WTC11 (cell line): ENCODE data around the gene PDLIM5. TPM values are rescaled to one million over a fixed set of nuclear protein-coding genes. Genes with fewer than 3 reads are reported as not detected.

Source experiments
- ATAC-seq: fragments of 200-7000 bp; cut with Tn5 transposase; 2 replicates; pipeline ENCODE4 v1.10.0; 2021; ENCODE audit warnings: mild to moderate bottlenecking, moderate library complexity
- CTCF ChIA-PET: fragments of 300-600 bp; sonication (Branson Sonifier 250); formaldehyde crosslinking; loops from one replicate; lab custom pipeline; 2021; ENCODE audit warnings: antibody characterized with exemption; lab: Charles Lee
- POLR2A ChIA-PET: fragments of 350-600 bp; sonication (Branson Sonifier 250); formaldehyde crosslinking; loops from one replicate; lab custom pipeline; 2021; ENCODE audit warnings: antibody characterized with exemption; lab: Charles Lee
- DNase-seq: peaks from one replicate; pipeline ENCODE4 v3.0.0; 2021; ENCODE audit warnings: low spot score
- H3K27ac Mint-ChIP-seq: 2 replicates; pipeline ENCODE4 v1.8.0; 2021; ENCODE audit warnings: mixed read lengths
- H3K27me3 Mint-ChIP-seq: 2 replicates; pipeline ENCODE4 v1.8.0; 2021; ENCODE audit warnings: low read depth, mild to moderate bottlenecking, moderate library complexity, mixed read lengths
- H3K36me3 Mint-ChIP-seq: 2 replicates; pipeline ENCODE4 v1.8.0; 2021; ENCODE audit warnings: mixed read lengths
- H3K4me1 Mint-ChIP-seq: 2 replicates; pipeline ENCODE4 v1.8.0; 2022; ENCODE audit warnings: mixed read lengths
- H3K4me3 Mint-ChIP-seq: 2 replicates; pipeline ENCODE4 v1.8.0; 2021; ENCODE audit warnings: mild to moderate bottlenecking, moderate library complexity, mixed read lengths
- H3K9me3 Mint-ChIP-seq: 2 replicates; pipeline ENCODE4 v1.8.0; 2021; ENCODE audit warnings: mixed read lengths
- ARID4B ChIP-seq: sonication (generic); formaldehyde crosslinking; IDR thresholded peaks from 2 replicates; pipeline ENCODE4 v1.8.0; 2023; ENCODE audit warnings: missing genetic modification reagents, mild to moderate bottlenecking, borderline replicate concordance
- ATF1 ChIP-seq: sonication (generic); formaldehyde crosslinking; IDR thresholded peaks from 2 replicates; pipeline ENCODE4 v1.8.1; 2023; ENCODE audit warnings: mild to moderate bottlenecking, moderate library complexity, missing genetic modification reagents
- ATF3 ChIP-seq: sonication (generic); formaldehyde crosslinking; conservative IDR thresholded peaks from 2 replicates; pipeline ENCODE4 v1.8.1; 2022; ENCODE audit warnings: mild to moderate bottlenecking, missing genetic modification reagents
- EMX1 ChIP-seq: fragments of 250-450 bp; sonication (Bioruptor Pico); IDR thresholded peaks from 2 replicates; pipeline ENCODE4 v1.8.0; 2021; ENCODE audit warnings: mild to moderate bottlenecking
- ESRRA ChIP-seq: sonication (generic); formaldehyde crosslinking; IDR thresholded peaks from 2 replicates; pipeline ENCODE4 v1.8.1; 2022; ENCODE audit warnings: mild to moderate bottlenecking, missing genetic modification reagents, borderline replicate concordance
- GTF2I ChIP-seq: fragments of 250-450 bp; sonication (Bioruptor Pico); conservative IDR thresholded peaks from 2 replicates; pipeline ENCODE4 v1.4.0; 2021; ENCODE audit warnings: mild to moderate bottlenecking
- IRF1 ChIP-seq: sonication (generic); formaldehyde crosslinking; IDR thresholded peaks from 2 replicates; pipeline ENCODE4 v1.8.0; 2023; ENCODE audit warnings: missing genetic modification reagents
- JUN ChIP-seq: sonication (generic); formaldehyde crosslinking; IDR thresholded peaks from 2 replicates; pipeline ENCODE4 v1.8.0; 2023; ENCODE audit warnings: mild to moderate bottlenecking, missing genetic modification reagents
- KAT7 ChIP-seq: sonication (generic); formaldehyde crosslinking; IDR thresholded peaks from 2 replicates; pipeline ENCODE4 v1.8.1; 2023; ENCODE audit warnings: missing genetic modification reagents, mild to moderate bottlenecking, borderline replicate concordance
- NFYB ChIP-seq: sonication (generic); formaldehyde crosslinking; conservative IDR thresholded peaks from 2 replicates; pipeline ENCODE4 v1.8.0; 2022; ENCODE audit warnings: low read depth, missing genetic modification reagents
- RELA ChIP-seq: sonication (generic); formaldehyde crosslinking; IDR thresholded peaks from 2 replicates; pipeline ENCODE4 v1.8.1; 2022; ENCODE audit warnings: missing genetic modification reagents, mild to moderate bottlenecking, borderline replicate concordance
- SP1 ChIP-seq: sonication (generic); formaldehyde crosslinking; conservative IDR thresholded peaks from 2 replicates; pipeline ENCODE4 v1.8.1; 2022; ENCODE audit warnings: missing genetic modification reagents
- TEAD1 ChIP-seq: sonication (generic); formaldehyde crosslinking; IDR thresholded peaks from 2 replicates; pipeline ENCODE4 v1.8.0; 2022; ENCODE audit warnings: mild to moderate bottlenecking, missing genetic modification reagents
- USF1 ChIP-seq: sonication (generic); formaldehyde crosslinking; IDR thresholded peaks from 2 replicates; pipeline ENCODE4 v1.8.0; 2022; ENCODE audit warnings: mild to moderate bottlenecking, missing genetic modification reagents
- ZNF121 ChIP-seq: sonication (generic); formaldehyde crosslinking; IDR thresholded peaks from 2 replicates; pipeline ENCODE4 v1.8.0; 2023; ENCODE audit warnings: missing genetic modification reagents
- ZNF138 ChIP-seq: sonication (generic); formaldehyde crosslinking; conservative IDR thresholded peaks from 2 replicates; pipeline ENCODE4 v1.8.1; 2022; ENCODE audit warnings: mild to moderate bottlenecking, moderate library complexity, missing genetic modification reagents
- ZNF219 ChIP-seq: sonication (generic); formaldehyde crosslinking; IDR thresholded peaks from 2 replicates; pipeline ENCODE4 v1.8.0; 2023; ENCODE audit warnings: missing genetic modification reagents, mild to moderate bottlenecking, borderline replicate concordance
- ZNF416 ChIP-seq: fragments of 250-450 bp; sonication (Bioruptor Pico); IDR thresholded peaks from 2 replicates; pipeline ENCODE4 v1.9.0; 2021; ENCODE audit warnings: mild to moderate bottlenecking, inconsistent platforms
- ZNF423 ChIP-seq: fragments of 250-450 bp; sonication (Bioruptor Pico); IDR thresholded peaks from 2 replicates; pipeline ENCODE4 v2.1.2; 2022; ENCODE audit warnings: mild to moderate bottlenecking, moderate library complexity
- ZNF671 ChIP-seq: fragments of 250-450 bp; sonication (Bioruptor Pico); IDR thresholded peaks from 2 replicates; pipeline ENCODE4 v1.8.0; 2021; ENCODE audit warnings: mild to moderate bottlenecking
- total RNA-seq: library from RNA; stranded (reverse); gene quantifications from 3 replicates; pipeline ENCODE4 v1.2.3, GENCODE V29; 2021
- TF ChIP-seq, protein P1 (sequence below): sonication (generic); formaldehyde crosslinking; conservative IDR thresholded peaks from 2 replicates; pipeline ENCODE4 v1.8.1; 2023; ENCODE audit warnings: mild to moderate bottlenecking, low read depth, missing genetic modification reagents, moderate library complexity
- TF ChIP-seq, protein P2 (sequence below): sonication (generic); formaldehyde crosslinking; IDR thresholded peaks from 2 replicates; pipeline ENCODE4 v1.8.1; 2022; ENCODE audit warnings: low read depth, mild to moderate bottlenecking, moderate library complexity, missing genetic modification reagents, borderline replicate concordance
- TF ChIP-seq, protein P3 (sequence below): sonication (generic); formaldehyde crosslinking; IDR thresholded peaks from 2 replicates; pipeline ENCODE4 v1.8.0; 2022; ENCODE audit warnings: mild to moderate bottlenecking, missing genetic modification reagents
- TF ChIP-seq, protein P4 (sequence below): sonication (generic); formaldehyde crosslinking; IDR thresholded peaks from 2 replicates; pipeline ENCODE4 v1.8.0; 2022; ENCODE audit warnings: mild to moderate bottlenecking, missing genetic modification reagents

The PDLIM5 gene
- total RNA-seq, 1 experiment from 2014 or later: 51.5 TPM

DNA sequence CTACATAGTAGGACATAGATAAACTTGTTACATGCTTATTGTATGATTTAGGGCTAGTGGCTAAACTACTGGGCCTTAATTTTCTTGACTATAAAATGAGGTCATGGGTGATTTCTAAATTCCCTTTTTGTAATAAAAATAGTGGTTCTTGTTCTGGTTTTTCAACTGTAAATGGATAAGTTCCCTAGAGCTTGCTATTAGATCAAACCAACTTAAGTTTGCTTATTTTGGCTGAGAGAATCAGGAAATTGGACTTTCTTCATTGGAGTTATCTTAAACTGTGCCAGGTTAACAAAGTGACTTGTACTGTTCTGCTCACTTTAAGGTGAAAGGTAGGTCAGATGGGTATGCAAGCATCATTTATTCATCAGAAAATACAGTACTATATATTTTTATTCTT, 78.3 kb downstream of the PDLIM5 start (continued):
- TF ChIP-seq, protein P1, sequence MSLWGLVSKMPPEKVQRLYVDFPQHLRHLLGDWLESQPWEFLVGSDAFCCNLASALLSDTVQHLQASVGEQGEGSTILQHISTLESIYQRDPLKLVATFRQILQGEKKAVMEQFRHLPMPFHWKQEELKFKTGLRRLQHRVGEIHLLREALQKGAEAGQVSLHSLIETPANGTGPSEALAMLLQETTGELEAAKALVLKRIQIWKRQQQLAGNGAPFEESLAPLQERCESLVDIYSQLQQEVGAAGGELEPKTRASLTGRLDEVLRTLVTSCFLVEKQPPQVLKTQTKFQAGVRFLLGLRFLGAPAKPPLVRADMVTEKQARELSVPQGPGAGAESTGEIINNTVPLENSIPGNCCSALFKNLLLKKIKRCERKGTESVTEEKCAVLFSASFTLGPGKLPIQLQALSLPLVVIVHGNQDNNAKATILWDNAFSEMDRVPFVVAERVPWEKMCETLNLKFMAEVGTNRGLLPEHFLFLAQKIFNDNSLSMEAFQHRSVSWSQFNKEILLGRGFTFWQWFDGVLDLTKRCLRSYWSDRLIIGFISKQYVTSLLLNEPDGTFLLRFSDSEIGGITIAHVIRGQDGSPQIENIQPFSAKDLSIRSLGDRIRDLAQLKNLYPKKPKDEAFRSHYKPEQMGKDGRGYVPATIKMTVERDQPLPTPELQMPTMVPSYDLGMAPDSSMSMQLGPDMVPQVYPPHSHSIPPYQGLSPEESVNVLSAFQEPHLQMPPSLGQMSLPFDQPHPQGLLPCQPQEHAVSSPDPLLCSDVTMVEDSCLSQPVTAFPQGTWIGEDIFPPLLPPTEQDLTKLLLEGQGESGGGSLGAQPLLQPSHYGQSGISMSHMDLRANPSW (CRISPR knock-in tag): no peak
- TF ChIP-seq ZNF423 (no peak), ZNF416 (CRISPR knock-in tag) (no peak), EMX1 (CRISPR knock-in tag) (no peak), ZNF671 (CRISPR knock-in tag) (no peak), JUN (no peak)
- TF ChIP-seq, protein P2, sequence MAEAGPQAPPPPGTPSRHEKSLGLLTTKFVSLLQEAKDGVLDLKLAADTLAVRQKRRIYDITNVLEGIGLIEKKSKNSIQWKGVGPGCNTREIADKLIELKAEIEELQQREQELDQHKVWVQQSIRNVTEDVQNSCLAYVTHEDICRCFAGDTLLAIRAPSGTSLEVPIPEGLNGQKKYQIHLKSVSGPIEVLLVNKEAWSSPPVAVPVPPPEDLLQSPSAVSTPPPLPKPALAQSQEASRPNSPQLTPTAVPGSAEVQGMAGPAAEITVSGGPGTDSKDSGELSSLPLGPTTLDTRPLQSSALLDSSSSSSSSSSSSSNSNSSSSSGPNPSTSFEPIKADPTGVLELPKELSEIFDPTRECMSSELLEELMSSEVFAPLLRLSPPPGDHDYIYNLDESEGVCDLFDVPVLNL (CRISPR knock-in tag): no peak

GRCh38 chr4:94531991-94532789, 80.4 kb downstream of the PDLIM5 start:
- Mint-ChIP-seq H3K27me3 (no peaks in the 10 kb centered on the region), H3K4me3 (no peak overlapping the region), H3K36me3 (no peaks in the 10 kb centered on the region), H3K27ac (no peak overlapping the region), H3K4me1 (peaks cover 55% of the 10 kb centered on the region), H3K9me3 (no peaks in the 10 kb centered on the region)
- ChIA-PET CTCF (no interaction called here), POLR2A (no interaction called here)
- no peak for DNase-seq
- ATAC-seq: no peak
- TF ChIP-seq SP1 (CRISPR knock-in tag) (no peak), ZNF121 (CRISPR knock-in tag) (no peak), ZNF138 (CRISPR knock-in tag) (no peak), RELA (CRISPR knock-in tag) (no peak), GTF2I (no peak), ATF3 (CRISPR knock-in tag) (no peak), ZNF219 (CRISPR knock-in tag) (no peak), ARID4B (CRISPR knock-in tag) (no peak), KAT7 (no peak), NFYB (no peak), ATF1 (CRISPR knock-in tag) (no peak), TEAD1 (no peak), USF1 (CRISPR knock-in tag) (no peak), IRF1 (no peak), ESRRA (CRISPR knock-in tag) (no peak)
- TF ChIP-seq, protein P3, sequence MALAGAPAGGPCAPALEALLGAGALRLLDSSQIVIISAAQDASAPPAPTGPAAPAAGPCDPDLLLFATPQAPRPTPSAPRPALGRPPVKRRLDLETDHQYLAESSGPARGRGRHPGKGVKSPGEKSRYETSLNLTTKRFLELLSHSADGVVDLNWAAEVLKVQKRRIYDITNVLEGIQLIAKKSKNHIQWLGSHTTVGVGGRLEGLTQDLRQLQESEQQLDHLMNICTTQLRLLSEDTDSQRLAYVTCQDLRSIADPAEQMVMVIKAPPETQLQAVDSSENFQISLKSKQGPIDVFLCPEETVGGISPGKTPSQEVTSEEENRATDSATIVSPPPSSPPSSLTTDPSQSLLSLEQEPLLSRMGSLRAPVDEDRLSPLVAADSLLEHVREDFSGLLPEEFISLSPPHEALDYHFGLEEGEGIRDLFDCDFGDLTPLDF (CRISPR knock-in tag): no peak
- TF ChIP-seq, protein P4, sequence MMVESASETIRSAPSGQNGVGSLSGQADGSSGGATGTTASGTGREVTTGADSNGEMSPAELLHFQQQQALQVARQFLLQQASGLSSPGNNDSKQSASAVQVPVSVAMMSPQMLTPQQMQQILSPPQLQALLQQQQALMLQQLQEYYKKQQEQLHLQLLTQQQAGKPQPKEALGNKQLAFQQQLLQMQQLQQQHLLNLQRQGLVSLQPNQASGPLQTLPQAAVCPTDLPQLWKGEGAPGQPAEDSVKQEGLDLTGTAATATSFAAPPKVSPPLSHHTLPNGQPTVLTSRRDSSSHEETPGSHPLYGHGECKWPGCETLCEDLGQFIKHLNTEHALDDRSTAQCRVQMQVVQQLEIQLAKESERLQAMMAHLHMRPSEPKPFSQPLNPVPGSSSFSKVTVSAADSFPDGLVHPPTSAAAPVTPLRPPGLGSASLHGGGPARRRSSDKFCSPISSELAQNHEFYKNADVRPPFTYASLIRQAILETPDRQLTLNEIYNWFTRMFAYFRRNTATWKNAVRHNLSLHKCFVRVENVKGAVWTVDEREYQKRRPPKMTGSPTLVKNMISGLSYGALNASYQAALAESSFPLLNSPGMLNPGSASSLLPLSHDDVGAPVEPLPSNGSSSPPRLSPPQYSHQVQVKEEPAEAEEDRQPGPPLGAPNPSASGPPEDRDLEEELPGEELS (CRISPR knock-in tag): no peak
